ENCODE data around the gene ANKRD40CL.

The ANKRD40CL gene, protein sequence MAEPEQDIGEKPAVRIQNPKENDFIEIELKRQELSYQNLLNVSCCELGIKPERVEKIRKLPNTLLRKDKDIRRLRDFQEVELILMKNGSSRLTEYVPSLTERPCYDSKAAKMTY

DNA sequence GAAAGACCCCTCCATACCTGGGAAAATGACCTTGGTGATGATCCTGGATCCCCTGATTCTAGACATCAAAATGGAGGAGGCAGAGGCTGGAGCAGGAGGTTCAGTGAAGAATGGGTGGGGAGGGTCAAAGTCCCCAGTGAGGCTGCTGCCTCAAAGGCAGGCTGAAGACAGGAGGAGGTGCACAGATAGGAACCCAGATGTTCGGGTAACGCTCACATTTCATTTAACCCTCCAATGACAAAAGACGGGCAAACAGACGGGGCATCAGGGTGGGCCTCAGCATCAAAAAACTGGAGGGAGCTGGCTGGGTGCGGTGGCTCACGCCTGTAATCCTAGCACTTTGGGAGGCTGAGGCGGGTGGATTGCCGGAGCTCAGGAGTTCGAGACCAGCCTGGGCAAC is at the start of gene ANKRD40CL:
ANKRD40CL (minus strand) TSS at position 73 of the 400 bp plus-strand sequence. CDS start 605 bp downstream, outside the sequence.
- TF ChIP-seq, protein P1, sequence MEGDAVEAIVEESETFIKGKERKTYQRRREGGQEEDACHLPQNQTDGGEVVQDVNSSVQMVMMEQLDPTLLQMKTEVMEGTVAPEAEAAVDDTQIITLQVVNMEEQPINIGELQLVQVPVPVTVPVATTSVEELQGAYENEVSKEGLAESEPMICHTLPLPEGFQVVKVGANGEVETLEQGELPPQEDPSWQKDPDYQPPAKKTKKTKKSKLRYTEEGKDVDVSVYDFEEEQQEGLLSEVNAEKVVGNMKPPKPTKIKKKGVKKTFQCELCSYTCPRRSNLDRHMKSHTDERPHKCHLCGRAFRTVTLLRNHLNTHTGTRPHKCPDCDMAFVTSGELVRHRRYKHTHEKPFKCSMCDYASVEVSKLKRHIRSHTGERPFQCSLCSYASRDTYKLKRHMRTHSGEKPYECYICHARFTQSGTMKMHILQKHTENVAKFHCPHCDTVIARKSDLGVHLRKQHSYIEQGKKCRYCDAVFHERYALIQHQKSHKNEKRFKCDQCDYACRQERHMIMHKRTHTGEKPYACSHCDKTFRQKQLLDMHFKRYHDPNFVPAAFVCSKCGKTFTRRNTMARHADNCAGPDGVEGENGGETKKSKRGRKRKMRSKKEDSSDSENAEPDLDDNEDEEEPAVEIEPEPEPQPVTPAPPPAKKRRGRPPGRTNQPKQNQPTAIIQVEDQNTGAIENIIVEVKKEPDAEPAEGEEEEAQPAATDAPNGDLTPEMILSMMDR (IDR thresholded peaks at IDR 0.05; ENCODE audit: low read depth, low read length), result no peak
- DNase-seq (ENCODE audit: extremely low read depth, low read depth), result no peak

DNA sequence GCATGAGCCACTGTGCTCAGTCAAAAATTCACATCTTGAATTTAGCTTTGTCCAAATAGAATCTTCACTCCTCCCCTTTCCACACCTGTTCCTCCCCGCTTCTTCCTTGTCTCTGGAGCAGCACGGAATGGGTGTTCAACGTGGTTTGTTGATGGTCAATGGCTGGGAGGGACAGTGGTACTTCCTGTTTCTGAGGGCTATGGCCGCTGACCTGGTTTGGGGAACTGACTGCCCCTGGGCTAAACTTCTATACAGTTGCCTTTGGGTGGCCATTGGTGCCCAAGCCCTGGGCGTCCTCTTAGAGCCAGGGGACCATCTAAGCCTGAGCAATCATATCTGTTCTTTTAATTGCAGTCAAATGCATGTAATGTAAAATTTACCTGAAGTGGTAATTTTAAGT is 49.0 kb upstream of the ANKRD40CL start:
- DNase-seq (ENCODE audit: extremely low read depth, low read depth), result no peak
- TF ChIP-seq, protein P1 (IDR thresholded peaks at IDR 0.05; ENCODE audit: low read depth, low read length), result no peak

DNA sequence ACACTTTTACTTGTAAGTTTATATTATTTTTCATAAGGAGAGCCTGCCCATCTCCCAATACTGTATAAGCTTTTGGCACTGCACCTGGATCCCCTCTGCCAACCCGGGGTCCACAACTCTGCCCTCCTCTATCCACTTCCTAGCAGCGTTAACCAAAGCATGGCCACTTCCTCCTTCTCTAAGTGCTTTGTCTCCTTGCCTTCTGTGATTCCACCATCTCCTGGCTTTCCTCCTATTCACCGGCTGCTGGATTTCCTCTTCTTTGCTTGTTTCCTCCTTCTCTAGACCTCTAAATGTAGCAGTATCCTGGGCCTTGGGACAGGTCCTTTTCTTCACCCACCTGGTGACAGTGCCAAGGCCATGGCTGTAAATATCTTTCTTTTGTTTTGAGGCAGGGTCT is 48.1 kb upstream of the ANKRD40CL start:
- TF ChIP-seq, protein P1 (IDR thresholded peaks at IDR 0.05; ENCODE audit: low read depth, low read length), result no peak

DNA sequence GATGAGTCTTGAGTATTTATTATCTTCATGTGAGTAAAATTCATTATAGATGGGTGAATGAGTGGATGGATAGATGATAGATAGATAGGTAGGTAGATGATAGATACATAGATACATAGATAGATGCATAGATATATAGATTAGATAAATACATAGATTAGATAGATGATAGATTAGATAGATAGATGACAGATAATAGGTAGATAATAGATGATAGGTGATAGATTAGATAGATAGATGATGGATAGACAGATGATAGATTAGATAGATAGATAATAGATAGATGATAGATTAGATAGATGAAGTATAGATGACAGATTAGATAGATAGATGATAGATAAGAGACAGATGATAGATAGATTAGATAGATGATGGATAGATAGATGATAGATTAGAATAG is 46.3 kb upstream of the ANKRD40CL start:
- TF ChIP-seq, protein P1 (IDR thresholded peaks at IDR 0.05; ENCODE audit: low read depth, low read length), result no peak
- no peak for DNase-seq (ENCODE audit: extremely low read depth, low read depth)

More for the DNA sequence above, 48.1 kb upstream of the ANKRD40CL start:
- DNase-seq (ENCODE audit: extremely low read depth, low read depth), result no peak

DNA sequence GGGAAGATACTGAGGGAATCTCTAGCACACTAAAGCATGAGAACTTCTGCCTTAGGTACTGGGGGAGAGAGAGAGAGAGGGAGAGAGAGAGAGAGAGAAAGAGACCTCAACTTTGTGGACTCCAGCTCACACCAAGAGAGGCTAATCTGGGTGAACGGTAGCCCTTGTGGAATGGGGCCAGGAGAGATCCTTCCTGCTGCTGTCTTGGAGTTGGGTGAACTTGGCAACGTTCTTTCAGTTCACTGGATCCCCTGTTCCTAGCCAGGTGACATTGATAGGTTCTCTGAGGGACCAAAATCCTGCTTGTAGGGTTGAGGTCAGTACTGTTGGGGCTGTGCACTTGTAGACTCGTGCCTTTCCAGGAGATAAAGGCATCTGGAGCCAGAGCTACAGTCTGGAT is 41.6 kb upstream of the ANKRD40CL start:
- TF ChIP-seq, protein P1 (IDR thresholded peaks at IDR 0.05; ENCODE audit: low read depth, low read length), result no peak
- DNase-seq (ENCODE audit: extremely low read depth, low read depth), result no peak

DNA sequence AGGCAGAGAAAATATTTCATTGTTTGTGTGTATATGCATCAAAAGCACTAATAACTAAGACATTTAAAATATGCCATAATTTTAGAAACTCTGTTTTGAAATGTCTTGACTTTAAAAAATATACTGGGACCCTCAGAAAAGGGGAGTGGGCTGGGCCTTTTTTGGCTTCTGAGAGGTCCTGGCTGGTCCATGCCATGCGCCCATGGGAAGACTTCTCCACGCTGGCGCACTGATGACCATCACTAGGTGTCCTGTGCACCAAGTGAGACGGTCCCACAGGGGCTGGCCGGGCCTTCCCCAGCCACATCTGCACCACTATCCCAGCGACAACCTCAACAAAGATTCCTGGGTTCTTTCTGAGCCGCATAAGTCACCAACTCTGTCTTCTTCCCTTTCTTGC is 41.1 kb upstream of the ANKRD40CL start:
- no peak for DNase-seq (ENCODE audit: extremely low read depth, low read depth)
- TF ChIP-seq, protein P1 (IDR thresholded peaks at IDR 0.05; ENCODE audit: low read depth, low read length), result no peak

DNA sequence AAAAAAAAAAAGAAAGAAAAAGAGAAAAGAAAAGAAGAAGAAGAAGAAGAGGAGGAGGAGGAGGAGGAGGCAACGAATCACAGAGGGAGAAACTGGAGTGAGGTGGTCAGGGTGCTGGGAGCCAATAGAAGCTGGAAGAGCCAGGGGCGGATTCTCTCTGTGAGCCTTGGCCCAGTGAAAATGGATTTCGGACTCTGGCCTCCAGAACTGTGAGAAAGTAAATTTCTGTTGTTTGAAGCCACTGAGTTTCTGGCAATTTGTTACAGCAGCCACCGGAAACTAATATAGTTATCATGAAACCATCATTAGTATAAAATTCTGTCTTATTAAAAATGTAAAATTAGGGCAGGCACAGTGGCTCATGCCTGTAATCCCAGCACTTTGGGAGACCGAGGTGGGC is 40.4 kb upstream of the ANKRD40CL start:
- DNase-seq (ENCODE audit: extremely low read depth, low read depth), result no peak
- TF ChIP-seq, protein P1 (IDR thresholded peaks at IDR 0.05; ENCODE audit: low read depth, low read length), result no peak
